GM18508 (cell line): Measurements from ENCODE around the gene CROCC2.

Source experiments
- ATAC-seq: cut with Tn5 transposase; IDR thresholded peaks from one replicate; pipeline ENCODE4 v1.9.1; 2021; ENCODE audit warnings: moderate number of reproducible peaks; ENCODE audit not compliant: insufficient read depth, unreplicated experiment

Gene CROCC2

GRCh38 chr2:241029599-241030332, 123.6 kb downstream of the CROCC2 start:
- no peak for ATAC-seq

DNA sequence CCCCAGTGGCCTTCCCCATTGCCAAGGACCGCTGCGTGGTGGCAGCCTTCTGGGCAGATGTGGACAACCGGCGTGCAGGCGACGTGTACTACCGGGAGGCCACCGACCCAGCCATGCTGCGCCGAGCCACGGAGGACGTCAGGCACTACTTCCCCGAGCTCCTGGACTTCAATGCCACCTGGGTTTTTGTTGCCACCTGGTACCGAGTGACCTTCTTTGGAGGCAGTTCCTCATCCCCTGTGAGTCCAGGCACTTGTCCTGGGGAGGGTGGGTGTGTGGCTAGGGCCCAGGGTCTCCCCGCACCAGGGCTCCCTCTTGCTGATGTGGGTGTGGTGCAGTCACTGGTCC, 124.2 kb downstream of the CROCC2 start:
- ATAC-seq, result no peak

- ATAC-seq, result no peak
Measured at GRCh38 chr2:241030883-241031282, 124.7 kb downstream of the CROCC2 start.

GRCh38 chr2:241031436-241032165, 125.5 kb downstream of the CROCC2 start:
- ATAC-seq, result no peak

DNA sequence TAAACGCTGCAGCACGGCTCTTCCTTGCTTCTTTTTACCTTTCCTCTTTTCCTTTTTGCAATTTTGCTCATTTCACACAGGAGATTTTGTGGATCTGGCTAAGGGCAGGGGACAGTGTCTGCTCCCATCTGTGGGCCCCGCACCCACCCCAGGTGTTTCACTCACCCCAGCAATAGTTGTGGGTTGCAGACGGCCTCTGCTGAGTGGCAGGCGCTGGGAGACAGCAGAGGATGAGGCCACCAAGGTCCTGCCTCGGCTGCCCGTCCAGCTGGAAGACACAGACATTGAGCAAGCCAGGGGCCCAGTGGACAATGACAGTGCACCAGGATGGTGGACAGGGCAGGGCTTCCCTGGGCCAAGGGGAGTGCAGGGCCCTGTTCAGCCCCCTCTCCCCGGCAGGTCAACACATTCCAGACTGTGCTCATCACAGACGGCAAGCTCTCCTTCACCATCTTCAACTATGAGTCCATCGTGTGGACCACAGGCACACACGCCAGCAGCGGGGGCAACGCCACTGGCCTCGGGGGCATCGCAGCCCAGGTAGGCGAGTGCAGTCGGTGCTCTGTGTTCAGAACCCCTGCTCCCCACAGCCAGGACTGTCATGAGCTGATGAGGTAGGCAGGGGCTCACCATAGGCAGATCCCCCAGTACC, 127.3 kb downstream of the CROCC2 start:
- ATAC-seq, result no peak

DNA sequence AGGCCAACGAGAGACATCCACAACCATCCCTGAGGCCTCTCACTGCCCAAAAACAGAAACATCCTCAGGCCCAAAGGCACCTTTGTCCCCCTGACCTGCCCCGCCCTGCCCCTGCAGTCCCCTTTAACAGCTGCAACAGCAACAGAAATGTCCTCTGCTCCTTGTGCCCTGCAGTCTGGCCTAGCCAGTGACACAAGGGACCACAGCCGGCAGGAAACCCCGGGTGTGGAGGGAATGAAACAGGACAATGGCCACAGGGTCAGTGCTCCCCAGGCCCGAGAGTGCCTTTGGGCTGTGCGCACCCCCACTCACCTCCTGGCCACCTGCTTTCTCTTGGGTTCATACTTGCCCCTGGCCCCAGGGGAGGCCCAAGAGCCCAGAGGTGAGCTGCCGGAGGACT, 127.9 kb downstream of the CROCC2 start:
- ATAC-seq, result no peak

DNA sequence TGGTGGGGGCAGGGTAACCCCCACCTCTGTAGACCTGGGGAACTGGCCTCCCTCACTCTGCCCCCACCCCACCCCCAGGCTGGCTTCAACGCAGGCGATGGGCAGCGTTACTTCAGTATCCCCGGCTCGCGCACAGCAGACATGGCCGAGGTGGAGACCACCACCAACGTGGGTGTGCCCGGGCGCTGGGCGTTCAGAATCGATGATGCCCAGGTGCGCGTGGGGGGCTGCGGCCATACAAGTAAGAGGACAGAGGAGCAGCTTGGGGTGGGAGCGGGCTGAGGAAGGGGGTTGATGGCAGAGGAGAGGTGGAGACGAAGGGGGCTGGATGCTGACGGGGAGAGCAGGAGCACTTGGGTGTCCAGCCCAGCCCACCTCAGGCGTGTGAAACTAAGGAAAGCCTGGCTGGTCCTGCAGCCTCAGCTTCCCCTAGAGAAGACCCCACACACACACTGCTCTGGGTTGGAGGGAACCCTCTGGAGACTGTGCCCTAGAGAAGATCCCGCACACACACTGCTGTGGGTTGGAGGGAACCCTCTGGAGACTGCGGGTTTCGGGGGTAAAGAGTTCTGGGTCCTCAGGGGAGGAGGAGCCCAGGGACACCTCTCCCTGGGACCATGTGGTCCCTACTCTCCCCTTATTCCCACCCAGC, 128.5 kb downstream of the CROCC2 start:
- no peak for ATAC-seq

DNA sequence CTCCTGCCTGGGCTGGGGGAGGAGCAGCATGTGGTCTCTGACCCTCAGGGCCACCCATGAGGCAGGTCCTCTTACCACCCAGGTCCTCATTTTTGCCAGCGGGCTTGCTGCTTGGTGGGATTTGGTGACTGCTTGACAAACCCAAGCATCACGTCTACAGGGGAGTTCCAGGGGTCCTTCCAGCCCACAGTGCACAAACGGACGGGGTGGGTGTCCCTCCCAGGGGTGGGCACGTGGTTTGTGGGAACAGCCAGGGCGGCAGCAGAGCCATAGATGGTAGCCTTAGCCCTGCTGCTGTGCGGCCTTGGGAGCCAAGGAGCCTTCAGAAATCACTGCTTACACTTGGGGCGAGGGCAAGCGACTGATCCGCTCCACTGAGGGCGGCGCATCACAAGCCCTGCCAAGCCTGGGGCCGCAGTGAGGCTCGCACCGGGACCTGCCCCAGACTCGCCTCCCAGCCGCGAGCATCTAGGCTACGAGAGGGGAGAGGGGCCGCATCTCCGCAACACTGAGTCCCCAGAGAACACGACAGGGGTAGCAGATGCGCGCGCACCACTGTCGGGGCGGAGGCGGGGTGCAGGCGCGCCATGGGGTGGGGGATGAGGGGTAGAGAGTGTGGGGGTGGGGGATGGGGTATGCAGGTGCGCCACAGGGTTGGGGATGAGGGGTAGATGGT, 129.1 kb downstream of the CROCC2 start:
- ATAC-seq, result no peak

DNA sequence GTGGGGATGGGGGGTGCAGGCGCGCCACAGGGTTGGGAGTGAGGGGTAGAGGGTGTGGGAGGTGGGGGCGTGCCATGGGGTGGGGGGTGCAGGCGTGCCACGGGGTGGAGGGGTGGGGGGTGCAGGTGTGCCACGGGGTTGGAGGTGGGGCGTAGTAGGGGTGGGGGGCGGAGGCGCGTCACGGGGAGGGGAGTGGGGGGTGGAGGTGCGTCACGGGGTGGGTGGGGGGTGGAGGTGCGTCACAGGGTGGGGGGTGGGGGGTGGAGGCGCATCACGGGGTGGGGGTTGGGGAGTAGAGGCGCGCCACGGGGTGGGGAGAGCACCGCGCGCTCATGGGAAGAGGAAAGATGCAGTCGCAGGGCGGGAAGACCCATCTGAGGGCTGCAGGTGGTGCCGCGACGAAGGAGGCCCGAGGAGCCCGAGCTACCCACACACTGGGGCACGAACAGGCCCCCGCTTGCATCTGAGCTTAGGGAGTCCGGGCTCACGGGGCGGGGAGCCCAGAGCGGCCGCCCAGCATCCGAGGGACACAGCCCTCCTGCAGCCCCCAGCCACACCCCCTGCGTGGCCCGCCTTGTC, 129.8 kb downstream of the CROCC2 start:
- ATAC-seq, result no peak

GRCh38 chr2:241036397-241036963, 130.3 kb downstream of the CROCC2 start:
- ATAC-seq, result no peak

- ATAC-seq, result no peak
Measured at GRCh38 chr2:241036964-241037421, 130.9 kb downstream of the CROCC2 start.

- ATAC-seq, result no peak
Measured at GRCh38 chr2:241037498-241037897, 131.4 kb downstream of the CROCC2 start.

DNA sequence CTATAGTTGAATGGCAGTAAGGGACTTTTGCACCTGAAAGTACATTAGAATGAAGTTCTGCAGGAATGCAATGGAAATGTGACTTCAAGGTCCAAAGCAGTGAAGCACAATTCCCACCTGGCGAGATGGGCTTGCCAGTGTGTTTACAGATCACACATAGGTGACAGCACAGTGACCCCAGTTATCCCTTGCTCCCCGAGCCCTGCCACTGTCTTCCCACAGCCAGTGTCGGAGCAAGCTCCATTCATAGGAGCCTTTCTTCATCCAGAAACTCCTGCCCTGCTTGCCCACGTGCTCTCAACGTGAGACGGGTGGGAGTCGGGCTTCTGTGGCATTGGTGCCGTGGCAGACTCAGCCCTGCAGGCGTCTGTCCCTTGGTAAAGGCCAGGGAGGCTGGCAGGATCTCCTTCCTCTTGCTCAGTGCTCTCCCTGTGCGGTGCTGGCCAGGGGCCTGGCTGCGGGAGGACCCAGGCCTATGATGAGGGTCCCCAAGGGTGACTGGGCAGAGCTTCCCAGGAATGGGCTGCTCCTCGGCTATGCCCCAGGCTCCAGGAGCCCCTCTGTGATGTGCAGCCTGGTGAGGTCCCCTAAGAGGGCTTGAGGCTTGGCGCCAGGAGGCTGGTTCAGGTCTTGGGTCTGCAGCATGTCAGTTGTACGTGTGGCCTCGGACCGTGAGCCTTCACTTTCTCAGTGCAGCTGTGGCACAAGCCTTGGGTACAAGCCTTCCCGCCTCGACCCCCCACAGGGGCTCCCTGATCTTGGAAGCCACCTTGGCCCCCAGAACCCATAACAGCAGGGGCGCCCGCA, 132.4 kb downstream of the CROCC2 start:
- ATAC-seq, result no peak

- no peak for ATAC-seq
Measured at GRCh38 chr2:241039416-241039815, 133.3 kb downstream of the CROCC2 start.

GRCh38 chr2:241040081-241040803, 134.1 kb downstream of the CROCC2 start:
- ATAC-seq, result no peak

DNA sequence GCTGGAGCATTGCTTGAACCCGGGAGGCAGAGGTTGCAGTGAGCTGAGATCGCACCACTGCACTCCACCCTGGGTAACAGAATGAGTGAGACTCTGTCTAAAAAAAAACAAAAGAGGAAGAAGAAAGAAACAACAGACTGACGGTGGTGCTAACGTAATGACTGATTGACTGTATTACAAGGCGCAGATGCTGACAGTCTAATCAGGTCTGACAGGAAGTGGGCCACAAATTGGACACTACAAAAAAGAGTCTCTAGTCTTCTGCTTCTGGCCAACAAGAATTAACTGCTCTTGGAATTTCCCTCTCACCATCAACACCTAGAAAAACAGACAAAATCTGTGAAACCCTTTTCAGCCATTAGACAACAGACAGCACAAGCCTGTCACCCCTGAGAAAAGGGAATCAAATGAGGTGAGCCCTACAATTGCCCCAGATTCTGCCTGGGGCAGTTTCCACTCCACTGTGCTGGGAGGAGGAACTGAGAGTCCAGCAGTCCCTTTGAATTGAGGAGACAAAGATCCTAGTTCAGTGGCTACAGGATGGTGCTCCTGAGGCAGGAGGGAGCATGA, 135.5 kb downstream of the CROCC2 start:
- peak; percentile 74 for ATAC-seq
